ENCODE measurements around the gene INTS3.
"Not testable (repeated sequence)": the region's sequence is repeated elsewhere in the genome, so short reads cannot be mapped to it uniquely, and the experiment has no call there.

Gene INTS3

DNA sequence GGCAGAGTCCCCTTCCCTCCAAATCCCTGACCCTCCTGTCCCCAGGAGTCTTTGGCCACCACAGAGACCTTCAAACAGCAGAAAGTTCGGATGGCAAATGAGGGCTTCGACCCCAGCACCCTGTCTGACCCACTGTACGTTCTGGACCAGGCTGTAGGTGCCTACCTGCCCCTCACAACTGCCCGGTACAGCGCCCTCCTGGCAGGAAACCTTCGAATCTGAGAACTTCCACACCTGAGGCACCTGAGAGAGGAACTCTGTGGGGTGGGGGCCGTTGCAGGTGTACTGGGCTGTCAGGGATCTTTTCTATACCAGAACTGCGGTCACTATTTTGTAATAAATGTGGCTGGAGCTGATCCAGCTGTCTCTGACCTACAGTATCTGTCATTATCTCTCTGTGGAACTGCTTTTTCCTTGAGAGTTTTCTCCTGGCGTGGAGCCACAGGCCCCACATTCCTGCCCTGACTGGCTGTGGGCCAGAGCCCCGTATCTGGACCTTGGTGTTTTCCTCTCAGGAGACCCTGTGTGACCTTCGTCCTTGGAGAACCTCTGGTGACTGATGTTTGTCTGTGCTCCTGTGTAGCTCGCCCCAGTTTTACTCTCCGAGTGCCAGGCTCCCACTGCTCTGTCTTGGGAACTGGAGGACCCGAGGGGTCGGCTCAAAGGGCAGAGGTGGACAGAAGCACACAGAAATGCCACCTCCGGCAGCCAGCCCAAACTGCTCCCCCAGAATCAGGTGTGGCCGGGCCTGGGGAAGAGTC lies 52.1 kb downstream of the INTS3 start:
- DNase-seq, result no peak

DNA sequence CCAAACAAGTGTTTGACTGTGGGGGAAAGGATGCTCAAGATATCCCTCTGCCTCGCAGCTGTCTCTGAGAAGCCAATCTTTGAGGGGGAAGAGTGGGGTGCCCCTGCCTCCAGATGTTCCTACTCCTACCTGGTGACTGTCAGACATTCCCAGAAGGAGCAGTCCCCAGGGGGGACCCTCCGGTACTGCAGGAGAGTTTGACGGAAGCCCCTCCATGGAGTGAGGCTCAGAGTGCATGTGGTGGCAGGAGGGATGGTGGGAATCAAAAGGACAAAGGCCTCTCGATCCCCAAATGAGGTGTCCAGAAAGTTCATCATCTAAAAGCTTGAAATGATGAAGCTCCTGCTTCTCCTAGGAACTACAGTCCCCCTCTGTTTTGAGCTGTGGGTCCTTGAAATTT lies 52.7 kb downstream of the INTS3 start:
- DNase-seq, result no peak

GRCh38 chr1:153782648-153783047 lies 54.8 kb downstream of the INTS3 start:
- DNase-seq, result not testable (repeated sequence)

DNA sequence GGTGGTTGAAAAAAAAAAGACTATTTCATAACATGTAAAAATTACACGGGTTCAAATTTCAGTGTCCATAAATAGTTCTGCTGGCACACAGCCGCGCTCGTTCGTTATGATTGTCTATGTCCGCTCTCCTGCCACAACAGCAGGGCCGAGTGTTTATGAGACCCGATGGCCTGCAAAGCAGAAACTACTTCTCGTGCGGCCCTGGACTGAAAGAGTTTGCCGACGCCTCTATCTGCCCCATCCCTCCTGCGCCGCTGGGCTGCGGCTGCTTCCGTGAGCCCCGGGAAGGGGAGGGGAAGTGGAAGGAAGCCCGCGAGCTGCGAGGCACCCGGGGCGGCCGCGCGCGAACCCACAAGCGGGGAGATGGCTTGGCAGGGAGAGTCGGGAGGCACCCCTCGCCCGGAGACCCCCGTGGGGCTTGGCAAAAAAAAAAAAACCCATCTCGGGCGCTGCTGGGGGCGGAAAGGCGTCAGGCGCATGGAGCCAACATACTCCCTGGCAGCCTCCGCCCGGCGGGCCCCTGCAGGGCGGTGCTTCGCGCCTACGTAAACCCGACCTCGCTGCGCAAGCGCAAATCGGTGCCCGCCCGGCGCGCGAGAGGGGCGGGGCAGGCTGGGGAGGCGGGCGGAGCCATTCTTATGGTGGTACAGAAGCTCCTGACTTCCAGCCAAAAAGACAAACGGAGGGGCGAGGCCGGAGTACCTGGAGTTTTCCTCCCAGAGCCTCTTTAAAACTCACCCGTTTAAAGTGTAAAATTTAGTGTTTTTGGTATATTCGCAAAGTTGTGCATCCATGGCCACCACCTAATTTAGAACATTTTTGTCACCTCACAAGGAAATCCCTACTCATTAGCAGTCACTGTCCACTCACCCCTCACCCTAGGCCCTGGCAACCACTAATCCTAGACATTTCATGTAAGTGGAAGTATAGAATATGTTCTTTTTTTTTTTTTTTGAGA lies 55.7 kb downstream of the INTS3 start:
- peak; percentile 55 for DNase-seq

DNA sequence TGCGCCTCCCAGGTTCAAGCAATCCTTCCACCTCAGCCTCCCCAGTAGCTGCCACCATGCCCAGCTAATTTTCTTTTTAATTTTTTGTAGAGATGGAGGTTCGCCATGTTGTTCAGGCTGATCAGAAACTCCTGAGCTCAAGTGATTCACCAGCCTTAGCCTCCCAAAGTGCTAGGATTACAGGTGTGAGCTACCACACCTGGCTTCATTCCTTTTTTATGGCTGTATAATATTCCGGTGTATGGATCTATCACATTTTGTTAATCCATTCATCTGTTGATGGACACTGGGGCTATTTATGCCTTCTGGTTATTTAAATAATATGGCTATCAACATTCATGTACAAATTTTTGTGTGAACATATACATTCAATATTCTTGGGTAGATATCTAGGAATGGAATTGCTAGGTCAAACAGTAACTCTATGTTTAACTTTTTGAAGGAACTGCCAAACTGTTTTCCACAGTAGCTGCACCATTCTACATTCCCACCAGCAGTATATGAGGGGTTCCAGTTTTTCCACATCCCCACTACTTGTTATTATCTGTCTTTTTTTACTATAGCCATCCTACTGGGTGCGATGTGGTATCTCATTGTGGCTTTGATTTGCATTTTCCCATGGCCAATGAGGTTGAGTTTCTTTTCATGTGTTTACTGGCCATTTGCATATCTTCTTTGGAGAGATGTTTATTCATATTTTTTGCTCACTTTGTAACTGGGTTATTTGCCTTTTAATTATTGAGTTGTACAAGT lies 58.4 kb downstream of the INTS3 start:
- no peak for DNase-seq

DNA sequence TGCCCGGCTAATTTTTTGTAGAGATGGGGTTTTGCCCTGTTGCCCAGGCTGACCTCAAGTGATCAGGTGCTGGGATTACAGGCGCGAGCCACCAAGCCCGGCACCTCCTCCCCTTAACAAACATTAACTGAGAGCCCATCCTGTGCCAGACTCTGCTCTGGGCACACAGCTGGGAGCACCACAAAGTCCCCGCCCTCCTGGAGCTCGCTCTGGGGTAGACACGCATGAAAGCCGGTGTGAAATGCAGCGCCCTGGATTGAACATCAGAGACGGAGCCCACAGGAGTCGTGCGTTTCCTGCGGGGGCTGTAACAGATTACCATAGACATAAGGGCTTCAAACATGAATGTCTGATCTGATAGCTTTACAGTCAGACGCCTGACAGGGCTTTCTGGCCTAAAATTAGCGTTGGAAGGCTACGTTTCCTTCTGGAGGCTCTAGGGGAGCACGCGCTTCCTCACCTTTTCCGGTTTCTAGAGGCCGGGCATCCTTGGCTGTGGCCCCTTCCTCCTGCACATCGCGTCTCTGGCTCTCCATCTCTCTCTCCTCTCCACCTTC lies 61.7 kb downstream of the INTS3 start:
- DNase-seq, result no peak

DNA sequence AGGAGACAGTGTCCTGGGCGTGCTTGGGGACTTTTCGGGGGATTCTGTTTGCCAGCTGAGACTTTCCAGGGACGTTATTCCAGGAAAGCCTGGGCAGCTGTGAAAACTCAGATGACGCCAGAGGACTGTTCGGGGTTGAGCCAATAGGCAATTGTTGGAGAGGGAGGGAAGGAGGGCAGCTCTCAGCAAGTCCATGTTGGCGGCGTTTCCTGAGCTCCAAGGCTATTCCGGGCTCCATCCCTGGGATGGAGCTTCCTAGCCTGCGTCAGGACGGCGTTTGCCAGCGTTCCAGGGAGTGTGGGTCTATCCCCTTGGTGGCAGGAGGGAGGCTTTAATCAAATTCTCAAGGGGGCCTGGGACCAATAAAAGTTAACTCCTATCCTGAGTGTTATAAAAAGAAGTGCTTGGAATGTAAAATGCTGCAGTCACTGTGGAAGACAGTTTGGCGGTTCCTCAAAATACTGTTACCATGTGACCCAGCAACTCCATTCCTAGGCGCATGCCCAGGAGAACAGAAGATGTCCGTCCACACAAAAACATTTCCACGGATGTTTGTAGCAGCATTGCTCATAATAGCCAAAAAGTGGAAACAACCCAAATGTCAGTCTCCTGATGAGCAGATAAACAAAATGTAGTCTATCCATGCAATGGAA lies 62.6 kb downstream of the INTS3 start:
- DNase-seq, result no peak

DNA sequence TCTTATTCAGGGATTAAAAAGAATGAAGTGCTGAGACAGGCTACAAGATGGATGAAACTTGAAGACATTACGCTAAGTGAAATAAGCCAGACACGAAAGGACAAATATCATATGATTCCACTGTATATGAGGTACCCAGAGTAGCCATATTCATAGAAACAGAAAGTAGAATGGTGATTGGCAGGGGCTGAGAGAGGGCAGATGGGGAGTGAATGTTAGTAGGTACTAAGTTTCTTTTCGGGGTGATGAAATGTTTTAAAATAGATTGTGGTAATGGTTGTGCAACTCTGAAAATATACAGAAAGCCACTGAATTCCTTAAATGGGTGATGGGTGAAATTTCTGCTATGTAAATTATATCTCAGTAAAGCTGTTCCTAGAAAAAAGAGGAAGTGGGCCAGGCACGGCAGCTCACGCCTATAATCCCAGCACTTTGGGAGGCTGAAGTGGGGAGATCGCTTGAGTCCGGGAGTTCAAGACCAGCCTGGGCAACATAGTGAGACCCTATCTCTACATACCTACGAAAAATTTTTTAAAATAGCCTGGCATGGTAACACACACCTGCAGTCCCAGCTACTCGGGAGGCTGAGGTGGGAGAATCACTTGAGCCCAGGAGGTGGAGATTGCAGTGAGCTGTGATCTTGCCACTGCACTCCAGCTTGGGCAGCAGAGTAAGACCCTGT lies 63.3 kb downstream of the INTS3 start:
- DNase-seq, result peak; percentile 56

- DNase-seq, result no peak
Measured at GRCh38 chr1:153791648-153792253, 63.9 kb downstream of the INTS3 start.

- DNase-seq, result no peak
Measured at GRCh38 chr1:153792631-153793041, 64.8 kb downstream of the INTS3 start.

- no peak for DNase-seq
Measured at GRCh38 chr1:153793261-153793972, 65.6 kb downstream of the INTS3 start.

DNA sequence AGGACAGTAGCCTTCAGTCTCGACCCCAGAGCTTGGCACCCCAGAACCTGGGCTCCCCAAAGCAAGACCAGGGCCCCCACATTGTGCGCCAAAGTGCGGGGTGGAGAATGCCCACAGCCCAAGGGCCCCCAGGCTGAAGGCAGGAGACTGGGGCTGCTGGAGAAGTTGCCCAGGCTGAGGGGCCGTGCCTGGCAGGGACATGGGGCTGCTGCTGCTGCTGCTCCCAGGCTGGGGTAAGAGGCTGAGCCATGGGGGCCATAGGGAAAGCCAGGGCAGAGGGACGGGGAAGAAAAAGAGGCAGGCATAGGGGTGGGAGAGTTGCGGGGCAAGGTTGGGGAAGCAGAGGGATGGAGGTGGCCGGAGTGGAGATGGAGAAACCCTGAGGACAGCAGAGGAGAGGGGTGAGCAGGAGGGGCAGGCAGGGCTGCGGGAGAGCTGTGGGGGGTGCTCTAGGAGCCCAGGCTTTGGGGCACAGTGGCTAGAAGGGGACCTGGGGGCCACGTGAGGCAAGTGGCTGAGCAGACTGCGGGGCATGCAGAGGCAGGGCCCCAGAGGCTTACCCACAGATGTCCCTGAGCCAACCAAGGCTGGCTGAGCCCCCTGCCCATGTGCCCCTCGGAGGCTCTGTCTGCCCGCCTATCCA lies 66.2 kb downstream of the INTS3 start:
- DNase-seq, result no peak

- DNase-seq, result no peak
Measured at GRCh38 chr1:153794624-153795329, 66.9 kb downstream of the INTS3 start.

- no peak for DNase-seq
Measured at GRCh38 chr1:153795330-153795837, 67.5 kb downstream of the INTS3 start.

DNA sequence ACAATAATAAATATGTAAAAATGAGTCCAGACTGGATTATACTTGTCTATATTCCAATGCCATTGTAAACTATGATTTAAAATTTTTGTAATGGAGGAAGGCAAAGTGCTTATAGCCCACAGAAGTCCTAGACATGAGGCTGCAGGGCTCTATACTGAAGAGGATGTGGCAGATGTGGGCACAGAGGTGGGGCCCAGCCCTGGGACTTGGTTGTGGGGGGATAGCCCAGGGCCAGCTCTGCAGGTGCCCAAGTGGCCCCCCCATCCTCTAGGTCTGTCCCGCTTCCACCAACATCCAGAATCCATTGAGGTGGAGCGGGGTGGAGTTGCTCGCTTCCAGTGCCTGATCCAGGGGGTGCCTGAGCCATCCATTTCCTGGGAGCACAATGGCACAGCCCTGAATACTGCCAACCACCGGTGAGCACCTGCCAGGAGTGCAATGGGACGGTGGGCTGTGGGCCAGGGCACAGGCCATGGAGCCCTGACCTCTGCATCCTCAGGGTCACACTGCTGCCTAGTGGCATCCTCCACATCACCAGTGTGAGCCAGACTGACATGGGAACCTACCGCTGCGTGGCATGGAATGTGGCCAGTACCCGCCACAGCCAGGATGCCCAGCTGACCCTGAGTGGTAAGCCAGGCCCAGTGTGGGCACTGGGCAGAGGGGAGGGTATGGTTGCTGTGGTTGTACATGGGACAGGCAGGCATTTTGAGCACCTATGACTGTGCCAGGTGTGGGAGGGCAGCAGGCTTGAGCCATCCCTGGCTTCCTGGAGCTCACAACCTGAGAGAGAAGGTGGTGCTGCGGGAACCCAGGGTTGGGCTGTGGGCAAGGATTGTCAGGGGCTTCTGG lies 68.3 kb downstream of the INTS3 start:
- no peak for DNase-seq

DNA sequence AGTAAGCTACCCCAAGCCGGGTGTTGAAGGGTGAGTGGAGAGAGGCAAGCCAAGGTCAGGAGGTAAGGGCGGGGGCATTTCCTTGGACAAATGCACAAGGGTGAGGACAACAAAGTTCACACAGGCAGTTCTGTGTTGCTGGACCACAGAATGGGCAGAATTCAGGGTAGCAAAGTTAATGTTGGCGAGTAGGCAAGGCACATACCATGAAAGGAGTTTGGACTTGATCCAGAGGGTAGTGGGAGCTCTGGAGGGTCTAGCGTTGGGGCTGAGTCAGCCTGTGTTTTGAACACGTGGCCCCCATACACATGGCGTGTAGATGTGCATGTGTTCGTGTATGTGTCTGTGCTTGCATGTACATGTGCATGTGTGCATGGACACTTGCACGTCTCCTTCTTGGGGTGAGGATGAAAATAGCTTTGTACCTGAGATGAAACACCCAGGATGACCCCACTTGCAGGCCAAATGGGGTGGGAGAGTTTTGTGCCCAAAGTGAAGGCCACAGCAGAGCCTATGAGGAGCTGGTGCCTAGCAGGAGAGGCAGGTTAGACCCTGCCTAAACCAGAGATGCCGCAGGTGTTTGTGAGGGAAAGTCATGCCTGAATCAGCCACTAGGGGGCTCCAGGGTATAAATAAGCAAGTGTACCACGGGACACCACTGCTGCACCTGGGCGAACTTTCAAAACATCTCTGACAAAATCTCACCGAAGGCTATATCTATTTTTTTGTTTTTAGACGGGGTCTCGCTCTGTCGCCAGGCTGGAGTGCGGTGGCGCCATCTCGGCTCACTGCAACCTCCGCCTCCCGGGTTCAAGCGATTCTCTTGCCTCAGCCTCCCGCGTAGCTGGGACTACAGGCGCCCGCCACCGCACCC lies 69.2 kb downstream of the INTS3 start:
- peak; percentile 38 for DNase-seq

- DNase-seq, result no peak
Measured at GRCh38 chr1:153798468-153798780, 70.6 kb downstream of the INTS3 start.

Measured in KG1 (cell line).